Duodenal mucosa (tissue), 2 donors: ENCODE results near the gene ZNF618.

Experiments used
- H3K27ac ChIP-seq: one replicate; pipeline ENCODE4 v1.7.0; 2013; ENCODE audit warnings: low read depth, low read length
- H3K27me3 ChIP-seq, 2 donors: one replicate each; pipeline ENCODE4 v1.7.0; 2013; ENCODE audit warnings: low read length in 2 of 2, control low read depth in 1 of 2; ENCODE audit not compliant: insufficient read depth in 2 of 2, control insufficient read depth in 1 of 2
- H3K36me3 ChIP-seq, 2 donors: one replicate each; pipeline ENCODE4 v1.7.0; 2013; ENCODE audit warnings: low read length in 2 of 2, control low read depth in 1 of 2; ENCODE audit not compliant: insufficient read depth in 2 of 2, control insufficient read depth in 1 of 2
- H3K4me1 ChIP-seq, 2 donors: one replicate each; pipeline ENCODE4 v1.7.0; 2013; ENCODE audit warnings: low read length in 2 of 2, control low read depth in 1 of 2; ENCODE audit not compliant: insufficient read depth in 2 of 2, control insufficient read depth in 1 of 2
- H3K4me3 ChIP-seq, 2 donors: one replicate each; pipeline ENCODE4 v1.7.0; 2013; ENCODE audit warnings: low read length in 2 of 2, low read depth in 1 of 2
- H3K9ac ChIP-seq, 2 donors: one replicate each; pipeline ENCODE4 v1.7.0; 2013; ENCODE audit warnings: low read length in 2 of 2, low read depth in 1 of 2
- H3K9me3 ChIP-seq, 2 donors: one replicate each; pipeline ENCODE4 v1.7.0; 2013; ENCODE audit warnings: low read length in 2 of 2, control low read depth in 1 of 2; ENCODE audit not compliant: control insufficient read depth in 1 of 2

The ZNF618 gene

GRCh38 chr9:114096866-114097612 is 220.9 kb downstream of the ZNF618 start:
- Histone ChIP-seq H3K27me3 (no peaks in the 10 kb centered on the region), H3K9ac (peak overlapping the region; percentile 32 to 35), H3K36me3 (peaks cover 4 to 33% of the 10 kb centered on the region in 2 donors), H3K4me3 (peak overlapping the region; percentile 64 to 70), H3K9me3 (peaks cover 0 to 3% of the 10 kb centered on the region in 2 donors), H3K4me1 (peaks cover 9 to 14% of the 10 kb centered on the region in 2 donors), H3K27ac (no peak overlapping the region)

GRCh38 chr9:114097613-114098020 is 221.5 kb downstream of the ZNF618 start:
- peaks cover 9 to 14% of the 10 kb centered on the region in 2 donors for H3K4me1 ChIP-seq
- H3K9ac ChIP-seq: peak overlapping the region; percentile 32 to 35
- peaks cover 0 to 3% of the 10 kb centered on the region in 2 donors for H3K9me3 ChIP-seq
- peak overlapping the region; percentile 22 for H3K27ac ChIP-seq
- H3K27me3 ChIP-seq: no peaks in the 10 kb centered on the region
- H3K36me3 ChIP-seq: peaks cover 4 to 27% of the 10 kb centered on the region in 2 donors
- H3K4me3 ChIP-seq: peak overlapping the region; percentile 64 to 70

- Histone ChIP-seq H3K9me3 (peaks cover 0 to 3% of the 10 kb centered on the region in 2 donors), H3K36me3 (peaks cover 4 to 21% of the 10 kb centered on the region in 2 donors), H3K27me3 (no peaks in the 10 kb centered on the region), H3K4me3 (peak overlapping the region; percentile 64 to 70), H3K9ac (peak overlapping the region; percentile 53 to 69), H3K4me1 (peaks cover 9 to 14% of the 10 kb centered on the region in 2 donors), H3K27ac (peak overlapping the region; percentile 74)
Observed at GRCh38 chr9:114098021-114098935, 222.2 kb downstream of the ZNF618 start.

GRCh38 chr9:114098936-114099668 is 223.0 kb downstream of the ZNF618 start, which contains the start of gene KIF12:
KIF12 (minus strand) TSS chr9:114099292; CDS start chr9:114099276, 16 bp downstream.
- Histone ChIP-seq H3K27me3 (no peaks in the 10 kb centered on the region), H3K27ac (peak within 1 kb of the TSS; percentile 74), H3K36me3 (peaks cover 4 to 16% of the 10 kb centered on the region in 2 donors), H3K9ac (peak within 1 kb of the TSS; percentile 53 to 69), H3K4me1 (peaks cover 9 to 14% of the 10 kb centered on the region in 2 donors), H3K4me3 (peak within 1 kb of the TSS; percentile 64 to 70), H3K9me3 (peaks cover 0 to 3% of the 10 kb centered on the region in 2 donors)

- Histone ChIP-seq H3K27me3 (no peaks in the 10 kb centered on the region), H3K36me3 (peaks cover 1 to 9% of the 10 kb centered on the region in 2 donors), H3K4me1 (peaks cover 9 to 14% of the 10 kb centered on the region in 2 donors), H3K9ac (no peak overlapping the region), H3K4me3 (no peak overlapping the region), H3K9me3 (peaks cover 0 to 3% of the 10 kb centered on the region in 2 donors), H3K27ac (no peak overlapping the region)
Observed at GRCh38 chr9:114099669-114100270, 223.7 kb downstream of the ZNF618 start.

- Histone ChIP-seq H3K27ac (no peak overlapping the region), H3K4me3 (no peak overlapping the region), H3K4me1 (peaks cover 9 to 14% of the 10 kb centered on the region in 2 donors), H3K9ac (no peak overlapping the region), H3K36me3 (peaks cover 0 to 1% of the 10 kb centered on the region in 2 donors), H3K27me3 (no peaks in the 10 kb centered on the region), H3K9me3 (peaks cover 0 to 3% of the 10 kb centered on the region in 2 donors)
Observed at GRCh38 chr9:114100536-114100935, 224.4 kb downstream of the ZNF618 start.

- H3K4me1 ChIP-seq: peaks cover 9% of the 10 kb centered on the region in 2 donors
- no peak overlapping the region for H3K9ac ChIP-seq
- peaks cover 0 to 3% of the 10 kb centered on the region in 2 donors for H3K9me3 ChIP-seq
- H3K27me3 ChIP-seq: no peaks in the 10 kb centered on the region
- H3K4me3 ChIP-seq: no peak overlapping the region
- H3K36me3 ChIP-seq: no peaks in the 10 kb centered on the region
- no peak overlapping the region for H3K27ac ChIP-seq
Observed at GRCh38 chr9:114102484-114102883, 226.4 kb downstream of the ZNF618 start.

GRCh38 chr9:114105236-114105635 is 229.1 kb downstream of the ZNF618 start:
- Histone ChIP-seq H3K9ac (no peak overlapping the region), H3K4me1 (peaks cover 0 to 3% of the 10 kb centered on the region in 2 donors), H3K27me3 (no peaks in the 10 kb centered on the region), H3K9me3 (peaks cover 0 to 3% of the 10 kb centered on the region in 2 donors), H3K4me3 (no peak overlapping the region), H3K36me3 (no peaks in the 10 kb centered on the region), H3K27ac (no peak overlapping the region)
